ENCODE measurements around the gene ZBED1.
"Not testable (repeated sequence)": the region's sequence is repeated elsewhere in the genome, so short reads cannot be mapped to it uniquely, and the experiment has no call there.

The ZBED1 gene

DNA sequence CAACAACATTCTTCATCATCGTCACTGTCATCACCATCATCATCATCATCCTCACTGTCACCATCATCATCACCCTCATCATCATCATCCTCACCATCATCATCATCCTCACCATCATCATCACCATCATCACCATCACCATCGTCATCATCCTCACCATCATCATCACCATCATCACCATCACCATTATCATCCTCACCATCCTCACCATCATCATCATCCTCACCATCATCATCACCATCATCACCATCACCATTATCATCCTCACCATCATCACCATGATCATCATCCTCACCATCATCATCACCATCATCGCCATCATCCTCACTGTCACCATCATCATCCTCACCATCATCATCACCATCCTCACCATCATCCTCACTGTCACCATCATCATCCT, 18.9 kb upstream of the ZBED1 start:
- DNase-seq (ENCODE audit: low read depth in 2 of 2), result not testable (repeated sequence)

DNA sequence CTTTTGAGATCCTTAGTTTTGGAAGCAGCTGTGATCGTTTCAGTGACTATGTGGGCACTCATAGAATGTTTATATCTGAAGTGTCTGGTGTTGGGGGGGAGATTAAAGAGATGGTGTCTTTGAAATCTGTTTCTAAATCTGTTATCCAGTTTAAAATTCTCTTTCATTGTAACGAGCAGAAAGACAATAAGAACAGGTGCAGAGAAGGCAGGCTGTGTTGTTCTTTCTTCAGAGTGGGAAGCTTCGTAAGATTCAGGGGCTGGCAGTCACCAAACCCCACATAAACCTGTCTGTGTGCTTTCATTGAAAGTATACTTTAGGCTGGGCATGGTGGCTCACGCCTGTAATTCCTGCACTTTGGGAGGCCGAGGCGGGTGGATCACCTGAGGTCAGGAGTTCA, 16.3 kb upstream of the ZBED1 start:
- no peak for DNase-seq (ENCODE audit: low read depth in 2 of 2)

DNA sequence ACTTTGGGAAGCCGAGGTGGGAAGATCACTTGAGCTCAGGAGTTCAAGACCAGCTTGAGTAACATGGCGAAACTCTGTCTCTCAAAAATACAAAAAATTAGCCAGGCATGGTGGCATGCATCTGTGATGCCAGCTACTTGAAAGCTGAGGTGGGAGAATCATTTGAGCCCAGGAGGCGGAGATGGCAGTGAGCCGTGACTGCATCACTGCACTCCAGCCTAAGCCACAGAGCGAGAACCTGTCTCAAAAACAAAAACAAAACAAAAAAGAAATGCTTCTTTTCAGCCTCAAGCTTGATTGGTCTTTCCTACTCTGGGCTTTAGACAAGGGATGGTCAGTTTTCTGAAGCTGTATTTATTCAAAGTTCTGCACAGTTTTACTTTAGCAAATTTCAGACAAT, 15.8 kb upstream of the ZBED1 start:
- DNase-seq (ENCODE audit: low read depth in 2 of 2), result no peak

DNA sequence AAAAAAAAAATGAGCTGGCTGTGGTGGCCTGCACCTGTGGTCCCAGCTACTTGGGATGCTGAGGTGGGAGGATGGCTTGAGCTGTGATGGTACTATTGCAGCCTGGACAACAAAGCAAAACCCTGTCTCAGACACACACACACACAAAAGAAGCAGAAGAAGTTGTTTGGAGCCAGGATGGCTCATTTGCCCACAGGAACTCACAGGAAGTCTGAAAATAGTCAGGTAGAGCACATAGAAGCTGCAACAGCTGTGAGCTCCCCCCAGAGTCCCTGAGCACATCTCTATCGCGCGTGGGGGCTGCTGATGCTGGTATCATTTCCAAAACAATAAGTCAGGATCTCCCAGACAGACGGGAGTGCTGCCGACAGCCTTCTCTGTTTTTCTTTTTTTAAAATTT, 13.4 kb upstream of the ZBED1 start:
- DNase-seq (ENCODE audit: low read depth in 2 of 2), result no peak

DNA sequence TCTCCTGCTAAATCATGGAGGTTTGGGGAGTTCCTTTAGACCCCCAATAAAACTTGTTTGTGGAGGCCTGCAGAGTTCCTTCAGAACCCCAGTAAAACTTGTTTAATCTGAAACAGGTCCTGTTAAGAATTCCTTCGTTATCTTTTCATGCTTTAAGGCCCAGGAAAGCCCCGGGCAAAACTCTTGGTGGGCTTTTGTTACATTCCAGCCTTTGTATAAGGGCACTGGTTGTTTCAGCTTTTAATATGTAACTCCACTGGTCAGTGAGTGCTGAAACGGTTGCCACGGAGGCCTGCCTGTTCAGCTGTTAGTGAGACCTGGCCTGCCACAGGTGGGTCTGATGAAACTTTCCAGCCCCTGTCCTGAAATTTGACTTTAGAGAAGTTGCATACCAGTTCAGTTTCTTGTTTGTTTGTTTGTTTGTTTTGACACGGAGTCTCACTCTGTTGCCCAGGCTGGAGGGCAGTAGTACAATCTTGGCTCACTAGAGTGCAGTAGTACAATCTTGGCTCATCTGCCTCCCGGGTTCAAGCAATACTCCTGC, 12.4 kb upstream of the ZBED1 start:
- DNase-seq (ENCODE audit: low read depth in 2 of 2), result no peak

DNA sequence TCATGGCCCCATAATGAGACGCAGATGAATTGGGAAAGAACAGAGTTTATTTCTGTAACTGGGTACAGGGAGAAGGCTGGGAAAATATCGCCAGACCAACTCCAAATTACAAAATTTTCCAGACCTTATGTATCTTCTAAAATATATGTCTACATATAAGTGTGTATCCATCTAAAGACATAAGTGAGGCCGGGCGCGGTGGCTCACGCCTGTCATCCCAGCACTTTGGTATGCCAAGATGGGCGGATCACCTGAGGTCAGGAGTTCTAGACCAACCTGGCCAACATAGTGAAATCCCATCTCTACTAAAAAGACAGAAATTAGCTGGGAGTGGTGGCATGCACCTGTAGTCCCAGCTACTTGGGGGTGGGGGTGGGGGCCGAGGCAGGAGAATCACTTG, 11.7 kb upstream of the ZBED1 start:
- no peak for DNase-seq (ENCODE audit: low read depth in 2 of 2)

DNA sequence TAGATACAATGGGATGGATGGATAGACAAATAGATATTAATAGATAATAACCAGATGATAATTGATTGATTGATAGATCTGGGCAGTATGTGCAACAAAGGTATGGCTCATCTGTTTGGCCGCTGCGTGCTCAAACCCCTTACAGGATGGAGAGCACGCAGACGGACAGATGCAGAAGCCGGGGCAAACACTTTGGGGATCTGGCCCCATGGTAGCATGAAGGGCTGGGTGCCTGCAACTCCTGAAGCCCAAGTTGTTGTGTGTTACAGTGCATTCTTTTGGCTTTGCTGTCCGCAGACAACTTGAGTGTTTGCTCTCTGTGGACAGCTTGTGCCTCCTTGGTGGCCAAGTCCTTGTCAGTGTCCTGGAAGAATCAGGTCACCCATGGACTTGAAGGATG, 10.6 kb upstream of the ZBED1 start:
- no peak for DNase-seq (ENCODE audit: low read depth in 2 of 2)

DNA sequence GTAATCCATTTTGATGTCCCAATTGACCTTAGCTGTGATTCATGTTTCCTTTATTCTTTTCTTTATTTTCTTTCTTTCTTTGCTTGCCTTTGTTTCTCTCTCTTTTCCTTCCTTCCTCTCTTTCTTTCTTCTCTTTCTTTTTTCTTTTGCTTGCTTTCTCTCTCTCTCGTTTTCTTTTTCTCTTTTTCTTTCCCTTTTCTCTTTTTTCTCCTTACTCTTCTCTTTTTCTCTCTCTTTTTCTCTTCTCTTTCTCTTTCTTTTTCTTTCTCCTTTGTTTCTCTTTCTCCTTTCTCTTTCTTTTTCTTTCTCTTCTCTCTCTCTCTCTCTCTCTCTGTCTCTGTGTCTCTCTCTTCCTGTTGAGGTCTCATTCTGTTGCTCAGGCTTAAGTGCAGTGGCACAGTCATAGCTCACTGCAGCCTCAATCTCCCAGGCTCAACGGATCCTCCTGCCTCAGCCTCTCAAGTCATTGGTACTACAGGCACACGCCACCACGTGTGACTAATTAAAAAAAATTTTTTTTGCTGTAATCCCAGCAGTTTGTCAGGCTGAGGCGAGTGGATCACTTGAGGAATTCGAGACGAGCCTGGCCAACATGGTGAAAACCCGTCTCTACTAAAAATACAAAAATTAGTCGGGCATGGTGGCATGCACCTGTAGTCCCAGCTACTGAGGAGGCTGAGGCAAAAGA, 8.0 kb upstream of the ZBED1 start:
- DNase-seq (ENCODE audit: low read depth in 2 of 2), result no peak

DNA sequence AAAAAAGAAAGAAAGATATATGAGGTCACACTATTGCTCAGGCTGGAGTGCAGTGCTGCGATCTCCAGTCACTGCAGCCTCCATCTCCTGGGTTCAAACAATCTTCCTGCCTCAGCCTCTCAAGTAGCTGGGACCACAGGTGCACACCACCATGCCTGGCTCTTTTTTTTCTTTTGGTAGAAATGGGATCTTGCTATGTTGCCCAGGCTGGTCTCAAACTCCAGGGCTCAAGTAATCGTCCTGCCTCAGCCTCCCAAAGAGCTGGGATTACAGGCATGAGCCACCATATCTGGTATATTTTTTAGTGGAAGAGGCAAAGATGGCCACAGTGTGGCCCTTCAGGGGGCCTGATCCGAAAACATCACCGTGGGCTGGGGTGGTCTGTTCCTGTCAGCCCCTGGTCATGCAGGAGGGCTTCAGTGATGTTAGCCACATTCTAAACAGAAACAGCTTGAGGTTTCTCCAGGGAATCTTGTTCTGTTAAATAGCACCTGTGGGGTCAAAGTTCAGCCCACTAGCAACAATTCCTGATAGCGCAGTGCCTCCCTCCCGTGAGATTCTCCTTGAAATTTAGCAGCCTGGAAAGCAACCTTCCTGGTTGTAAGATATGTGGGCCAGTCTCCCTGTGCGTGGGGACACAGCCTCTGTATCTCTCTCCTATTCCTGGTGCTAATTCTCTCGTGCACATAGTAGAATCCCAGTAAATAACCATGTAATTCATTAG, 7.3 kb upstream of the ZBED1 start:
- no peak for DNase-seq (ENCODE audit: low read depth in 2 of 2)

DNA sequence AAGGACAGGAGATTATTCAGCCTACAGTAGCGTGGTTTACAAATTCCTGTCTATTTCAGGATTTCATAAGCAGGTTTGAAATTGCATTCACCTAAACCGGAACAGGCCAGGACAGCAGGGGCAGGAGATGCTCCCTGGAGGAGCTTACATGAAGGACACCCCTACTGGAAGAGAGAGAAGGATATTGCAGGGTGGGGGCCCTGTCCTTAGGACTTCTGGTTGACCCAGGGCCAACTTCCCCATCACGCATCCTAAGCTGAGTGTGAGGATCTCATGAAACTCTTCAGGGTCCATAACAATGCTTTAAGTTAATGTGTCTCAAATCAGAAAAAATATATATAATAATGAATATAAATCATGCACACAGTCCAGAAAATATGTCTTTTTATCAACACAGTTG, 6.4 kb upstream of the ZBED1 start:
- no peak for DNase-seq (ENCODE audit: low read depth in 2 of 2)

DNA sequence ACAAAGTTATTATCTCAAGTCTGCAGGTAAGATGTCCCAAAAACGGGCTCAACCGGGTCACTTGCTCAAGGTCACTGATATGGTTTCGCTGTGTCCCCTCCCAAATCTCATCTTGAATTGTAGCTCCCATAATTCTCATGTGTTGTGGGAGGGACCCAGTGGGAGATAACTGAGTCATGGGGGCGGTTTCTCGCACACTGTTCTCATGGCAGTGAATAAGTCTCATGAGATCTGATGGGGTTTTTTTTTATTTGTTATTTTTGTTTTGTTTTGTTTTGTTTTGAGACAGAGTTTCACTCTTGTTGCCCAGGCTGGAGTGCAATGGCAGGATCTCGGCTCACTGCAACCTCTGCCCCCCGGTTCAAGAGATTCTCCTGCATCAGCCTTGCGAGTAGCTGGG, 4.6 kb upstream of the ZBED1 start:
- not testable (repeated sequence) for DNase-seq (ENCODE audit: low read depth in 2 of 2)

DNA sequence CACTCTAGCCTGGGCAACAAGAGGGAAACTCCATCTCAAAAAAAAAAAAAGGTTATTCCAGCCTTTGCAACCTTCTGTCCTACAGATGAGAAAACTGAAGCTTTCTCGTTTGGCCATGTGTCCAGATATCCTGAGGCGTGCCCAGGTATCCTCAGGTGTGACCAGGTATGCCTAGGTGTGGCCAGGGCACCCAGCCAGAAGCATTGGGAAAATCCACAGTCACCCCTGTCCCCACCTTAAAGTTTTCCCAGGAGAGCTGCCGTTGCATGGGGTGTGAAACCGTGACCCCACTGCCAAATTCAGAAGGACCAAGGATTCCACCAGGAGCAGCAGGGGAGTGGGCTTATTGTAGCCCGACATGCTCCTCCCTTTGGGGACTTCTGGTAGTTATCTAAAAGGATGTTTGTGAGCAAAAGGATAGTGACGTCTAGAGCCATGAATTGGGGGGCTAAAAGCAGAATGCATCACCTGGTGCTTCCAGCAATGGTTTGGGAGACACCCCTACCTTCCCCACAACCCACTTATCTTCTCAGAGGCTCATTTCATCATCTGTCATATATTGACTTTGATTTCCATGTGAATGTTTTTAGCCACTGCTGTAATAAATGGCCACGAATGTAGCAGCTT, 4.0 kb upstream of the ZBED1 start:
- DNase-seq (ENCODE audit: low read depth in 2 of 2), result no peak

DNA sequence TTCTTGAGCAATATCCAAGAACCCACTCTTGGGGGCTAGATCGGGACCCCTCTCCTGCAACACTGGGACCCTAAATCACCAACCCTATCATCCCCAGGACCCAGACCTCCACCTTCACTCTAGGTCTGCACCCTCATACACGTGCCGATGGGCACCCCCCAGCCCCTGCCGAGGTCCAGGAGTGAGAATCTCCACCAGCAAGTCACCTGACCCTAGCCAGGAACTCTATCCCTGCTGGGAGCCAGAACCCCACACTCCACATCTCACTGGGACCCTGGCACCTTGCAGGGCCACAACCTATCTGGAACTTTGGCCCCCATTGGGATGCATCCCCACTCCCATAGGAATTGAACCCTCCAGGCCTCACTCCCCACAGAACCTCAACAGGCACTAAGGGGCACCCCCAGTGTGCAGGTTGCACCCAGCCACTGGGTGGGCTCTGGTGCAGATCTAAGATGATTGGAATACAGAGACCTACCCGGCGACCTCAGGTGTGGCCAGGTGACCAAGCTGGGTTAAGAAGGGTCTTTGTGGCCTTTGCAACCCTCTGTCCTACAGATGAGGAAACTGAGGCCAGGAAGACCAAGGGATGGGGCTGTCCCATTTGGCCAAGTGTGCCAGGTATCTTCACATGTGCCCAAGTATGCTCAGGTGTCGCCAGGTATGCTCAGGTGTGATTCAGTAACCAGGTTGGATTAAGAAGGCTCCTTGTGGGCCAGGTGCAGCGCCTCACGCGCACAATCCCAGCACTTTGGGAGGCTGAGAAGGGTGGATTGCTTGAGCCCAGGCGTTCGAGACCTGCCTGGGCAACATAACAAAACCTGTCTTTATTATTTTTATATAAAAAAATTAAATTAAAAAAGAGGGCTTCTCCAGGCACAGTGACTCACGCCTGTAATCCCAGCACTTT, 3.1 kb upstream of the ZBED1 start:
- DNase-seq (ENCODE audit: low read depth in 2 of 2), result no peak

DNA sequence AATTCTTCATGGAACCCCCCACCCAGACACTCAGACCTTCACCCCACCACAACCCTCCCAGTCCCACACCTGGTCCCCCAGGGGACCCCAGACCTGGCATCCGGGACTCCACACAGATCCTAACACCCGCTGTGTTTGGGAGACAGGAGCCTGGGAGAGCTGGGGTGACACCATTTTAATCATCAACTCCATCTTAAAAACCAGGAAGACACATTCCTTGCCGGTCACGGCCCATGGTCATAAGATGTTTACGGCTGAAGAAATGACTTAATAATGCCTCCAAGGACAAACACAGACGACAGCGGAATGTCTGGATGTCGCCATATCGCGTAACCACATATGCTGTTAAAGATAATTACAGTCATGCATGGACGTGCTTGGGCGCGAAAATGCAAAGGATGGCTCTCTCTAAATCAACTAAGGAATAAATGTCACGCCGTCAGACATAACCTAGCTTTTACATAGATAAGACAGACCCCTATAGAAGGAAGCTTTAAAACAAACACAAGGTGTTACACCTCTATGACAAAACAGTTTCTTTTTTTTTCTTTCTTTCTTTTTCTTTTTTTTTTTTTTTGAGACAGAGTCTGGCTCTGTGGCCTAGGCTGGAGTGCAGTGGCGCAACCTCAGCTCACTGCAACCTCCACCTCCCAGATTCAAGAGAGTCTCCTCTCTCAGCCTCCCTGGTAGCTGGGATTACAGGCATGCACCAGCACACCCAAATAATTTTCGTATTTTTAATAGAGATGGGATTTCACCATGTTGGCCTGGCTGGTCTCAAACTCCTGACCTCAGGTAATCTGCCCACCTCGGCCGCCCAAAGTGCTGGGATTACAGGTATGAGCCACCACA, 2.1 kb upstream of the ZBED1 start:
- DNase-seq (ENCODE audit: low read depth in 2 of 2), result no peak

DNA sequence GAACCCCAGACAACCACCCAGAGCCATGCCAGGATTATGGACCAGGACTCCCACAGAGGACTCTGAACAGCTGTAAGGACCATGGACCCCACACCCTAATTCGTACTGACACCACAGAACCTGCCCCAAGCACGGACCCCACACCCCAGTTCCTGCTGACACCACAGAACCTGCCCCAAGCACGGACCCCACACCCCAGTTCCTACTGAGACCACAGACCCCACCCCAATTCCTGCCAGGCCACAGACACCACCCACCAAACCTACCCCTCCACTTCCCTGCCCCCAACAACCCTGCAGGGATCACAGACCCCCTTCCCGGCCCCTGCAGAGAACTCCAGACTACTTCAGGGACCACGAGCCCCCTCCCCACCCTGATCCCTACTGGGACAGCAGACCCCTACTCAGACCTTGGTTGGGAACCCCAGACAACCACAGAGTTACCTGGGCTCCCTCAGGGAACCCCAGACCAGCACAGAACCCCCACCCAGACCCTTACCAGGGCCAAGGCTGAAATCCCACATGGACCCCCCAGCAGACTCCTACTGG, 1.4 kb upstream of the ZBED1 start:
- no peak for DNase-seq (ENCODE audit: low read depth in 2 of 2)

DNA sequence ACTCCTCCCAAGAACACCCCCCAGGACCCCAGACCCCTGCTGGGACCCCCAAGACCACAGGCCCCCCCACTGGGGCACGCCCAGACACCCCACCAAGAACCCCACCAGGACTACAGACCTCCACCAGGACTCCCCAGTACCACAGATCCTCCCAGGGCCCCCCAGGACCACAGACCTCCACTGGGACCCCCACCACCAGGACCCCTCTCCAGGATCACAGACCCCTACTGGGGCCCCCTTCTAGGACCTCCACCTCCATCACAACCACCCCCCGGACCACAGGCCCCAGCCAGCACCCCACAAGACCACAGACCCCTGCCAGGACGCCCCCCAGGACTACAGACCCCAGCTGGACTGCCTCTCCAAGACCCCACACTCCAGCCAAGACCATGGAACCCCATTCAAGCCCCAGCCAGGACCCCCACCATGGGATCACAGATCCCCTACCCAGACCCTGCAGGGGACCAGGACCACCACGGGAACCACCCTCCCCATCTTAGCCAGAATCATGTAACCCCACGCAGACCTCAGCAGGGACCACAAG, 855 bp upstream of the ZBED1 start:
- DNase-seq (ENCODE audit: low read depth in 2 of 2), result no peak

DNA sequence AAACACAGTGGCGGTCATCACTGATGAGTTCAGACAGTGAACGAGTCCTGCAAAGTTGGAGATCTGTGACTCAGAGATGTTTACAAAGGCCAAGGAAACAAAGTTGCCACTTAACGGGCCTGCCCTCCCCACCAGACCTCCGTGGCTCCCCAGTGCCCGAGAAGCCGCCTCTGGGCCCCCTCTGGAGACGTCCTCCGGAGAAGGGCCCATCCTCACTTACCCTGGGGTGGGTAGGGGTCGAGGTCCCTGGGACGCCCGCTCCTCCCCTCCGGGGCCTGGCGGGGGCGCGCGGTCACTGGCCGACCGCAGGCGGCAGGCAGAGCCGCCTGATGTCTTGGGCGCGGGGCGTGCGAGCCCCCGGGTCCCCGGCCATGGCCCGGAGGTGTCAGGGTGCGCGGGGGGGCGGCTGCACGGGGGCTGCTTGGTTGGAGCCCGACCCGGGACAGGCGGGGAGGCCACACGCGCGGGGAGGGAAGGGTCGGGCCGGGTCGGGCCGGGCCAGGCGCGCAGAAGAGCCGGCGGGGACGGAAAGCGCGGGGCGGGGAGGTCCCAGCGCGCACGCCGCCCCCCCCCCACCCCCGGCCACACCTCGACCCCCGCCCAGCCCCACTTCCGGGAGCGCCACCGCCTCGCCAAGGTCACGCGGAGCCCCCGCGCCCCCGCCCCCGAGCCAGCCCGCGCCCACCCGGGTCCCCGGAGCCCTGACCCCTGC, 529 bp downstream of the ZBED1 start:
- DNase-seq (ENCODE audit: low read depth in 2 of 2), result peak in 1 of 2 donors; percentile 12

DNA sequence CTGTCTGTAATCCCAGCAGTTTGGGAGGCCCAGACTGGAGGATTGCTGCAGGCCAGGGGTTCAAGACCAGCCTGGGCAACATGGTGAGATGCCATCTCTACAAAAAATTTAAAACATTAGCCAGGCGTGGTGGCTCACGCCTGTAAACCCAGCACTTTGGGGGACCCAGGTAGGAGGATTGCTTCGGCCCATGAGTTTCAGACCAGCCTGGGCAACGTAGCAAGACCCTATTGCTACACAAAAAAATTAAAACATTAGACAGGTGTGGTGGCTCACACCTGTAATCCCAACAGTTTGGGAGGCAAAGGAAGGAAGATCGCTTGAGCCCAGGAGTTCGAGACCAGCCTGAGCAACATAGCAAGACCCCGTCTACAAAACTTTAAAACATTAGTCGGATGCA, 1.3 kb downstream of the ZBED1 start:
- no peak for DNase-seq (ENCODE audit: low read depth in 2 of 2)

DNA sequence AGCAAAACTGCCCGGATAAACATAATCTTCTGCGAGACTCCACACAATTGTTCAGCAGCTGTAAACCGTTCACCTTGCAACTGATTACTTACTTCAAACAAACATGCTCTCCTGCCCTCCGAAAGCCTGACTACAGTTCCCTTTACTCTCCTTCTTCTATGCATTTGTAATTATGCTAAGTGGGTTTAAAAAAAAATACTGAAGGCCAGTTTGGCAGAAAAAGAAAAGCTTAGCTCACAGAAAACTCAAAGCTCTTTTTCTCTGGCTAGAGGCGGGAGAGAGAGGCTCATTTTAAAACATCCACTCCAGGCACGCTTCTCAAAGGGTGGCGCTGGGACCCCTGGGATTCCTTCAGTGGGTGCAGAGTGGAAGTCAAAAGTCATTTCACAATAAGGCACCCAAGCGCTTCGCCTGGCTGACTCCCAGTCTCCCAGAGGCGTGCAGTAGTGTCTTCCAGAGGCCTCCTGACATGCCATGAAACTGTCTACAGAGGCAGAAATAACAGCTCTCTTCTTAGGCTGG, 1.9 kb downstream of the ZBED1 start:
- no peak for DNase-seq (ENCODE audit: low read depth in 2 of 2)
